Suprapubic skin (tissue), 3 donors: ENCODE data around the gene TACR1.

Source experiments
- CTCF ChIP-seq, 2 donors: fragments of 200-600 bp in 1 of 2; fragments of 450-650 bp in 1 of 2; sonication (generic) in 1 of 2; IDR thresholded peaks; one replicate each; pipeline ENCODE4 v1.5.1; 2016 to 2019; ENCODE audit warnings: antibody characterized with exemption in 2 of 2, mild to moderate bottlenecking in 1 of 2, moderate library complexity in 1 of 2
- EP300 ChIP-seq: sonication (generic); formaldehyde crosslinking; IDR thresholded peaks from one replicate; pipeline ENCODE4 v1.6.1; 2017; ENCODE audit warnings: antibody characterized with exemption
- POLR2A ChIP-seq, 2 donors: fragments of 450-650 bp; IDR thresholded peaks; one replicate each; pipeline ENCODE4 v1.6.1; 2017; ENCODE audit warnings: antibody characterized with exemption in 2 of 2, mild to moderate bottlenecking in 2 of 2, moderate library complexity in 2 of 2

- TF ChIP-seq EP300 (no peak), CTCF (IDR thresholded peaks at IDR 0.05) (no peak), POLR2A (IDR thresholded peaks at IDR 0.05) (no peak)
Measured at GRCh38 chr2:75102011-75102410, 97.3 kb downstream of the TACR1 start.
